ENCODE results near the gene TNFRSF25. TPM values are rescaled to one million over a fixed set of nuclear protein-coding genes. Genes with fewer than 3 reads are reported as not detected.

Gene TNFRSF25
- total and polyA plus RNA-seq, 2 donors (not counting 3 experiments of a cell fraction or from before 2014, with no cell fraction given): 33.9 to 38.8 TPM

GRCh38 chr1:6416906-6417305, 49.1 kb downstream of the TNFRSF25 start:
- intact Hi-C loops (cut with micrococcal nuclease) (no loop called here), dilution Hi-C loops (cut with MboI; ENCODE audit: extremely low pct_ligation_motif_present, low sequenced_read_pairs) (no loop called here)
- TF ChIP-seq POLR2A (IDR thresholded peaks at IDR 0.05; ENCODE audit: low read depth, low read length) (no peak), MYC (IDR thresholded peaks at IDR 0.05; ENCODE audit: low read depth, low read length) (no peak), POLR2AphosphoS5 (IDR thresholded peaks at IDR 0.05; ENCODE audit: insufficient read depth, low read depth, low read length) (no peak), JUN (IDR thresholded peaks at IDR 0.05; ENCODE audit: borderline replicate concordance, insufficient read depth, insufficient read length, low read depth) (no peak), CTCF (IDR thresholded peaks at IDR 0.05; ENCODE audit: extremely low read depth in 1 of 2, insufficient read depth in 1 of 2, low read depth in 1 of 2, low read length in 2 of 2) (no peak), FOS (IDR thresholded peaks at IDR 0.05; ENCODE audit: borderline replicate concordance, insufficient read depth, low read length) (no peak), EZH2 (IDR thresholded peaks at IDR 0.05; ENCODE audit: borderline replicate concordance, low read depth, low read length, severe bottlenecking) (no peak), GATA2 (IDR thresholded peaks at IDR 0.05; ENCODE audit: insufficient read depth, insufficient read length, low read depth, low read length) (no peak), MAX (IDR thresholded peaks at IDR 0.05; ENCODE audit: insufficient read depth, insufficient read length) (no peak)
- BruUV-seq (replicated peaks): no TSS peak
- Histone ChIP-seq H3K79me2 (ENCODE audit: control insufficient read depth, insufficient read depth, low read length) (no peaks in the 10 kb centered on the region), H4K20me1 (replicated peaks; ENCODE audit: control insufficient read depth, extremely low read depth, insufficient read depth, low read length) (no peaks in the 10 kb centered on the region), H2AFZ (ENCODE audit: low read depth, low read length) (no peak overlapping the region), H3K27ac (ENCODE audit: insufficient read depth, low read depth, low read length) (no peak overlapping the region), H3K36me3 (ENCODE audit: control insufficient read depth in 2 of 2, extremely low read depth in 1 of 2, insufficient read depth in 2 of 2, low read length in 2 of 2) (no peaks in the 10 kb centered on the region), H3K4me3 (replicated peaks in 1 of 3; ENCODE audit: insufficient read depth in 1 of 3, low read depth in 1 of 3, low read length in 3 of 3) (no peak overlapping the region), H3K9me1 (replicated peaks; ENCODE audit: control insufficient read depth, extremely low read depth, insufficient read depth, low read length) (no peaks in the 10 kb centered on the region), H3K9ac (replicated peaks; ENCODE audit: extremely low read depth, insufficient read depth, low read length) (no peak overlapping the region), H3K4me2 (ENCODE audit: insufficient read depth, low read length) (no peak overlapping the region), H3K4me1 (ENCODE audit: control insufficient read depth, extremely low read depth, insufficient read depth, low read length) (peaks cover 23% of the 10 kb centered on the region), H3K27me3 (ENCODE audit: control insufficient read depth in 2 of 2, insufficient read depth in 2 of 2, low read length in 2 of 2) (peaks cover 4 to 8% of the 10 kb centered on the region in 2 experiments), H3K9me3 (replicated peaks; ENCODE audit: control insufficient read depth, insufficient read depth, low read length) (no peaks in the 10 kb centered on the region)
- ChIA-PET POLR2A (no interaction called here), CTCF (interaction anchor here (0.8 to 4.3 kb wide), 2 partner anchors 12 to 21 kb away, joined by 3 to 36 read pairs; no protein-coding TSS in a partner anchor)
- FAIRE-seq: no peak
- DNase-seq (ENCODE audit: low read depth, low spot score): no peak
